ENCODE measurements around the gene SERAC1. TPM values are rescaled to one million over a fixed set of nuclear protein-coding genes. Genes with fewer than 3 reads are reported as not detected.

Gene SERAC1
- total RNA-seq, 6 donors from 2014 or later, result 3.2 to 11.4 (median 6.1) TPM

DNA sequence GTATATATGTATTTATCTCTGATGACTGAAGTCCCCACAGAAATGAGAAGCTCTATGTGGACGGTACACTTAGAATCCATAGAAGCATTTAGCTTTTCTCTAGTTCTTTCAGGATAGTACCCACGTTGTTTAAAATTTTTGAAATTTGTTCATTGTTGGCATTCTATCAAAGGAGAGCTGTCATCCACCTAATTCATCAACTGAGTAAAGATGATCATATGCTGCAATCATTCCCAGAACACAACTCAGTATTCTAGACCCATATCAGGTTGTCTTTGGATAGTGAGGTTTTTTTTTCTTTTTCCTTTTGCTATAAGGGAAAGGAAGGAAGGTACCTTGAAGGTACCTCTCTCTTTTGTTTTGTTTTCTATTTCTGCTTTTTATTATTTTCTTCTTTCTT lies 9.3 kb downstream of the SERAC1 start:
- DNase-seq, result no peak
- ATAC-seq (ENCODE audit: low FRiP score in 2 of 2), result no peak
- 49 to 69% methylated on average over 2 of the region's 2 CpGs for WGBS, 2 donors
- H3K9me3 ChIP-seq, result no peaks in the 10 kb centered on the region
- no peaks in the 10 kb centered on the region for H3K27me3 ChIP-seq
- peaks cover 0 to 8% (median 4%) of the 10 kb centered on the region in 4 donors for H3K36me3 ChIP-seq
- no peak overlapping the region for H3K4me3 ChIP-seq
- no peak for TF ChIP-seq POLR2A (IDR thresholded peaks at IDR 0.05)
- no peak for TF ChIP-seq EP300 (IDR thresholded peaks at IDR 0.05)
- H3K27ac ChIP-seq, result no peak overlapping the region
- peaks cover 0 to 13% (median 0%) of the 10 kb centered on the region in 4 donors for H3K4me1 ChIP-seq

DNA sequence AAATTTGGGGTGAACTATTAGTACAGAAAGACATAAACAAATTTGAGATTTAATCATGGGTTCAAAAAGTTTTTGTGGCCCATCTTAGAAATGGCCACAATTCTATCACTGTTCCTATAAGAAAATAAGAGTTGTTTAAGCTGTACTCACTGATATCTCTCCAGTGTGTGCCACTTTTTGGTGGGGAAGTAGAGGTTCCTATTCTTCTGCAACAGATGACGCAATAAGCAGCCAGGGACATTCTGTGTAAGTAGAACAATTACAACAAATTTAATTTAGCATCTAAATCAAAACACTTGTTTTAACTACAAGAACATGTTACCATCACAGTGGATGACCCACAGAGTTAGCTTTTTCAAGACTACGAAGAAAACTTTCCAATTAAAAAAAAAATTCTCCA lies 9.9 kb downstream of the SERAC1 start:
- H3K4me1 ChIP-seq, result peaks cover 0 to 9% (median 0%) of the 10 kb centered on the region in 4 donors
- DNase-seq, result peak in 1 of 2 donors; percentile 25
- no peak overlapping the region for H3K4me3 ChIP-seq
- WGBS, 2 donors, result 85 to 87% methylated on average over 2 of the region's 2 CpGs
- peak in 1 of 2 donors; percentile 52 for ATAC-seq (ENCODE audit: low FRiP score in 2 of 2)
- no peaks in the 10 kb centered on the region for H3K27me3 ChIP-seq
- H3K36me3 ChIP-seq, result peaks cover 0 to 8% (median 4%) of the 10 kb centered on the region in 4 donors
- TF ChIP-seq POLR2A (IDR thresholded peaks at IDR 0.05) (no peak), CTCF (IDR thresholded peaks at IDR 0.05) (no peak), POLR2AphosphoS5 (IDR thresholded peaks at IDR 0.05) (no peak), EP300 (IDR thresholded peaks at IDR 0.05) (no peak)
- H3K27ac ChIP-seq, result no peak overlapping the region
- H3K9me3 ChIP-seq, result no peaks in the 10 kb centered on the region

- TF ChIP-seq EP300 (IDR thresholded peaks at IDR 0.05), result no peak
- no peak for TF ChIP-seq POLR2AphosphoS5 (IDR thresholded peaks at IDR 0.05)
- TF ChIP-seq POLR2A (IDR thresholded peaks at IDR 0.05), result no peak
- TF ChIP-seq CTCF (IDR thresholded peaks at IDR 0.05), result no peak
- 89 to 93% methylated on average over 5 of the region's 5 CpGs for WGBS, 2 donors
- H3K9me3 ChIP-seq, result no peaks in the 10 kb centered on the region
- no peak for ATAC-seq (ENCODE audit: low FRiP score in 2 of 2)
- H3K4me1 ChIP-seq, result peaks cover 0 to 9% (median 0%) of the 10 kb centered on the region in 4 donors
- DNase-seq, result no peak
- H3K36me3 ChIP-seq, result peaks cover 0 to 8% (median 4%) of the 10 kb centered on the region in 4 donors
- H3K27ac ChIP-seq, result no peak overlapping the region
- H3K4me3 ChIP-seq, result no peak overlapping the region
- H3K27me3 ChIP-seq, result no peaks in the 10 kb centered on the region
Observed at GRCh38 chr6:158157064-158157764, 10.8 kb downstream of the SERAC1 start.

DNA sequence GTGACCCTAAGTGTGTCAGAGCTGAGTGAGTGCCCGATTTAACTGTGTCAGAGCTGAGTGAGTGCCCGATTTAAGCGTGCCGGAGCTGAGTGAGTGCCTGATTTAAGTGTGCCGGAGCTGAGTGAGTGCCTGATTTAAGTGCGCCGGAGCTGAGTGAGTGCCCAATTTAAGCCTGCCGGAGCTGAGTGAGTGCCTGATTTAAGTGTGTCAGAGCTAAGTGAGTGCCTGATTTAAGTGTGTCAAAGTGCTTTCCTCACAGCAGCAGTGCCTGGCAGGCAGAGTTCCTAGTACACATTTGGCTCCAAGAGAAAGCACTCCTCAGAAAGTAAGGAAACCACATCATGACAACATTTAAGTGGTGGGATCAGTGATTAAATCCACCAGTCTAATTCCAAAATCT lies 13.2 kb downstream of the SERAC1 start:
- Histone ChIP-seq H3K9me3 (no peaks in the 10 kb centered on the region), H3K4me3 (no peak overlapping the region), H3K4me1 (no peaks in the 10 kb centered on the region), H3K27ac (no peak overlapping the region), H3K36me3 (peaks cover 0 to 18% (median 7%) of the 10 kb centered on the region in 4 donors), H3K27me3 (no peaks in the 10 kb centered on the region)
- TF ChIP-seq POLR2A (IDR thresholded peaks at IDR 0.05) (no peak), EP300 (IDR thresholded peaks at IDR 0.05) (no peak), POLR2AphosphoS5 (IDR thresholded peaks at IDR 0.05) (no peak), CTCF (IDR thresholded peaks at IDR 0.05) (no peak)
- peak in 1 of 2 donors; percentile 54 for DNase-seq
- WGBS, 2 donors, result 71 to 78% methylated on average over 7 to 8 of the region's 8 CpGs
- ATAC-seq (ENCODE audit: low FRiP score in 2 of 2), result no peak

DNA sequence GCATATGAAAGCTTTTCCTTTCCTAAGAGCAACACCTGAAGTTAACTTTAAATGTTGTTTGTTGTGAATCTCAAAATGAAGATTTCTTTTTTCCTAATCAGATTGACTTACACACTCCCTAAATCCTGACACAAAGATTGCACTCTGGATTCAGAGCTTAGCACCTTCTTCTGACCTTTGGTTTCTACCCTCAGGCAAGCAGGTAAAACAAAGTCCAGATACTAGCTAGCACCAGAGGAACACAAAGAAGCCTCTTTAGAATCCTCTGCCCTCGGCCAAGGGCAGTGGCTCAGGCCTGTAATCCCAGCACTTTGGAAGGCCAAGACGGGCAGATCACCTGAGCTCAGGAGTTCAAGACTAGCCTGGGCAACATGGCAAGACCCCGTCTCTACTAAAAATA lies 14.5 kb downstream of the SERAC1 start:
- Histone ChIP-seq H3K9me3 (no peaks in the 10 kb centered on the region), H3K4me1 (no peaks in the 10 kb centered on the region), H3K27ac (no peak overlapping the region), H3K4me3 (no peak overlapping the region), H3K36me3 (peaks cover 0 to 23% (median 11%) of the 10 kb centered on the region in 4 donors), H3K27me3 (no peaks in the 10 kb centered on the region)
- DNase-seq (no peak), ATAC-seq (ENCODE audit: low FRiP score in 2 of 2) (no peak)
- 98 to 100% methylated on average over 3 of the region's 3 CpGs for WGBS, 2 donors
- TF ChIP-seq POLR2A (IDR thresholded peaks at IDR 0.05) (no peak), CTCF (IDR thresholded peaks at IDR 0.05) (no peak), EP300 (IDR thresholded peaks at IDR 0.05) (no peak)
